Stimulated activated CD4-positive, alpha-beta T cell treated with anti-CD3 and anti-CD28 coated beads, Interleukin-4, amount 100 ng/mL, for 1 hour (primary cell): ENCODE data around the gene IFNL2.
"Not testable (repeated sequence)": the region's sequence is repeated elsewhere in the genome, so short reads cannot be mapped to it uniquely, and the experiment has no call there.

Experiments
- DNase-seq: peaks from one replicate; pipeline ENCODE4 v3.0.0-alpha.2; 2020

IFNL2 gene

GRCh38 chr19:39253374-39254149, 14.6 kb upstream of the IFNL2 start:
- no peak for DNase-seq

- no peak for DNase-seq
Observed at GRCh38 chr19:39254531-39255345, 13.5 kb upstream of the IFNL2 start.

GRCh38 chr19:39257227-39257626, 11.0 kb upstream of the IFNL2 start:
- no peak for DNase-seq

GRCh38 chr19:39261704-39262103, 6.5 kb upstream of the IFNL2 start:
- no peak for DNase-seq

- DNase-seq: no peak
Observed at GRCh38 chr19:39262496-39262895, 5.7 kb upstream of the IFNL2 start.

- DNase-seq: no peak
Observed at GRCh38 chr19:39263912-39264305, 4.3 kb upstream of the IFNL2 start.

GRCh38 chr19:39264306-39265290, 3.6 kb upstream of the IFNL2 start:
- DNase-seq: no peak

- peak; percentile 9 for DNase-seq
Observed at GRCh38 chr19:39265321-39265916, 2.8 kb upstream of the IFNL2 start.

GRCh38 chr19:39268531-39269223, 481 bp downstream of the IFNL2 start:
- not testable (repeated sequence) for DNase-seq

- not testable (repeated sequence) for DNase-seq
Observed at GRCh38 chr19:39269369-39269768, 1.2 kb downstream of the IFNL2 start.

GRCh38 chr19:39270036-39270871, 2.1 kb downstream of the IFNL2 start:
- DNase-seq: no peak

- not testable (repeated sequence) for DNase-seq
Observed at GRCh38 chr19:39273859-39274258, 5.7 kb downstream of the IFNL2 start.

GRCh38 chr19:39275578-39275977, 7.4 kb downstream of the IFNL2 start:
- no peak for DNase-seq

- DNase-seq: no peak
Observed at GRCh38 chr19:39276740-39277139, 8.5 kb downstream of the IFNL2 start.

GRCh38 chr19:39277598-39277997, 9.4 kb downstream of the IFNL2 start:
- DNase-seq: no peak

- no peak for DNase-seq
Observed at GRCh38 chr19:39282021-39282420, 13.8 kb downstream of the IFNL2 start.

GRCh38 chr19:39284032-39284431, 15.8 kb downstream of the IFNL2 start:
- DNase-seq: no peak

- no peak for DNase-seq
Observed at GRCh38 chr19:39293394-39293793, 25.2 kb downstream of the IFNL2 start.

GRCh38 chr19:39296055-39296645, 28.0 kb downstream of the IFNL2 start, which contains the start of gene IFNL1:
TSS of gene IFNL1 (plus strand) at chr19:39296407. CDS start at chr19:39296422, 15 bp downstream.
- no peak for DNase-seq

- DNase-seq: no peak
Observed at GRCh38 chr19:39296906-39297305, 28.7 kb downstream of the IFNL2 start.
